Natural killer cell (primary cell): ENCODE results near the gene SNX9. TPM values are rescaled to one million over a fixed set of nuclear protein-coding genes. Genes with fewer than 3 reads are reported as not detected.

Source experiments
- ATAC-seq, 3 donors: fragments of 150-1000 bp in 2 of 3; fragments of 200-7000 bp in 1 of 3; cut with Tn5 transposase; 1 replicate in 1 of 3; 2 replicates in 2 of 3; pipeline ENCODE4 v1.10.0; 2021; ENCODE audit warnings: mild to moderate bottlenecking in 2 of 3, moderate library complexity in 2 of 3
- DNase-seq, 2 donors: peaks; one replicate each; pipeline versions ENCODE4 v3.0.0 to v3.0.0-alpha.2; 2013 to 2021; ENCODE audit warnings: mixed read lengths in 1 of 2
- H3K27ac ChIP-seq: one replicate; pipeline ENCODE4 v1.5.1; 2013; ENCODE audit warnings: mild to moderate bottlenecking, low read length
- H3K27me3 ChIP-seq: one replicate; pipeline ENCODE4 v1.6.1; 2013; ENCODE audit warnings: low read length; ENCODE audit not compliant: control insufficient read depth, insufficient read depth
- H3K36me3 ChIP-seq: one replicate; pipeline ENCODE4 v1.6.1; 2013; ENCODE audit warnings: low read length; ENCODE audit not compliant: control insufficient read depth, insufficient read depth
- H3K4me1 ChIP-seq: one replicate; pipeline ENCODE4 v1.6.1; 2013; ENCODE audit warnings: low read length; ENCODE audit not compliant: control insufficient read depth, insufficient read depth
- H3K4me3 ChIP-seq: one replicate; pipeline ENCODE4 v1.5.1; 2013; ENCODE audit warnings: low read length
- H3K9me3 ChIP-seq: one replicate; pipeline ENCODE4 v1.6.1; 2013; ENCODE audit warnings: low read length; ENCODE audit not compliant: control insufficient read depth, insufficient read depth
- H3K27ac Mint-ChIP-seq, 2 donors: one replicate each; pipeline ENCODE4 v1.8.0; 2022; ENCODE audit warnings: mild to moderate bottlenecking in 2 of 2, mixed read lengths in 2 of 2, moderate library complexity in 1 of 2
- H3K27me3 Mint-ChIP-seq, 2 donors: one replicate each; pipeline ENCODE4 v1.8.0; 2022; ENCODE audit warnings: low read depth in 2 of 2, mixed read lengths in 2 of 2
- H3K36me3 Mint-ChIP-seq: one replicate; pipeline ENCODE4 v1.8.0; 2022; ENCODE audit warnings: mixed read lengths
- H3K4me1 Mint-ChIP-seq, 2 donors: one replicate each; pipeline ENCODE4 v1.8.0; 2022; ENCODE audit warnings: mixed read lengths in 2 of 2
- H3K4me3 Mint-ChIP-seq: one replicate; pipeline ENCODE4 v1.8.0; 2022; ENCODE audit warnings: mild to moderate bottlenecking, moderate library complexity, mixed read lengths
- H3K9me3 Mint-ChIP-seq, 2 donors: one replicate each; pipeline ENCODE4 v1.8.0; 2022; ENCODE audit warnings: mixed read lengths in 2 of 2
- whole genome bisulfite sequencing: methylation state at CpG from one replicate; pipeline ENCODE4 v1.1.7; 2013; ENCODE audit warnings: missing lambda C conversion rate; ENCODE audit not compliant: insufficient coverage; 5-methylcytosine and 5-hydroxymethylcytosine counted together
- intact Hi-C: fragments of 100-400 bp; cut with micrococcal nuclease; formaldehyde crosslinking; loops from one replicate; pipeline ENCODE4 v1.14.2; 2022
- total RNA-seq, 4 donors: library from RNA; stranded (reverse); fragments of 120-200 nt in 1 of 4; gene quantifications; one replicate each; pipeline versions ENCODE4 v1.2.3 to v1.2.4, GENCODE V29; 2013 to 2022
- TF ChIP-seq, protein P1 (sequence below): fragments of 200-600 bp; IDR thresholded peaks from one replicate; pipeline ENCODE4 v1.8.0; 2022; ENCODE audit warnings: antibody characterized with exemption

SNX9 gene
- total RNA-seq, 3 donors from 2014 or later (not counting 1 experiment from before 2014, with no cell fraction given) = 6.0 to 9.7 (median 7.3) TPM

- peaks cover 63 to 78% of the 10 kb centered on the region in 2 donors for H3K4me1 Mint-ChIP-seq
These were observed 171.2 kb downstream of the SNX9 start for GRCh38 chr6:157994125-157994795.

More at GRCh38 chr6:157994125-157994795, 171.2 kb downstream of the SNX9 start:
- no peaks in the 10 kb centered on the region for H3K27me3 Mint-ChIP-seq
- no peaks in the 10 kb centered on the region for H3K36me3 ChIP-seq
- no peak for ATAC-seq
- no peak overlapping the region for H3K4me3 ChIP-seq
- no peaks in the 10 kb centered on the region for H3K36me3 Mint-ChIP-seq
- peak overlapping the region in 1 of 2 donors; percentile 36 for H3K27ac Mint-ChIP-seq
- TF ChIP-seq, protein P1, sequence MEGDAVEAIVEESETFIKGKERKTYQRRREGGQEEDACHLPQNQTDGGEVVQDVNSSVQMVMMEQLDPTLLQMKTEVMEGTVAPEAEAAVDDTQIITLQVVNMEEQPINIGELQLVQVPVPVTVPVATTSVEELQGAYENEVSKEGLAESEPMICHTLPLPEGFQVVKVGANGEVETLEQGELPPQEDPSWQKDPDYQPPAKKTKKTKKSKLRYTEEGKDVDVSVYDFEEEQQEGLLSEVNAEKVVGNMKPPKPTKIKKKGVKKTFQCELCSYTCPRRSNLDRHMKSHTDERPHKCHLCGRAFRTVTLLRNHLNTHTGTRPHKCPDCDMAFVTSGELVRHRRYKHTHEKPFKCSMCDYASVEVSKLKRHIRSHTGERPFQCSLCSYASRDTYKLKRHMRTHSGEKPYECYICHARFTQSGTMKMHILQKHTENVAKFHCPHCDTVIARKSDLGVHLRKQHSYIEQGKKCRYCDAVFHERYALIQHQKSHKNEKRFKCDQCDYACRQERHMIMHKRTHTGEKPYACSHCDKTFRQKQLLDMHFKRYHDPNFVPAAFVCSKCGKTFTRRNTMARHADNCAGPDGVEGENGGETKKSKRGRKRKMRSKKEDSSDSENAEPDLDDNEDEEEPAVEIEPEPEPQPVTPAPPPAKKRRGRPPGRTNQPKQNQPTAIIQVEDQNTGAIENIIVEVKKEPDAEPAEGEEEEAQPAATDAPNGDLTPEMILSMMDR = no peak
- H3K4me1 ChIP-seq = peaks cover 15% of the 10 kb centered on the region
- H3K4me3 Mint-ChIP-seq = no peak overlapping the region
- DNase-seq = no peak
- no peaks in the 10 kb centered on the region for H3K9me3 ChIP-seq
- no peaks in the 10 kb centered on the region for H3K27me3 ChIP-seq
- 92% methylated on average over 6 of the region's 7 CpGs for WGBS
- intact Hi-C loops = no loop called here
- H3K27ac ChIP-seq = no peak overlapping the region
- H3K9me3 Mint-ChIP-seq = no peaks in the 10 kb centered on the region

Other genes starting within 250 kb of the SNX9 start
- 10 to 100 TPM; 24.4 to 47.0 (median 28.0) TPM for gene SYNJ2, start 158.6 kb downstream of the SNX9 start, total RNA-seq